Raji (cell line): ENCODE results near the gene MMP23B.

ENCODE experiments used
- POLR2A ChIP-seq: IDR thresholded peaks from 2 replicates; pipeline ENCODE4 v1.6.1; 2011; ENCODE audit warnings: low read depth, low read length, control low read depth; ENCODE audit not compliant: insufficient read depth

MMP23B gene

GRCh38 chr1:1630965-1631781, 800 bp upstream of the MMP23B start:
- no peak for TF ChIP-seq POLR2A

GRCh38 chr1:1658583-1659549, 26.9 kb downstream of the MMP23B start, which contains the start of gene CDK11B:
CDK11B (minus strand) TSS chr1:1659004; CDS start chr1:1657485, 1,519 bp downstream.
- TF ChIP-seq POLR2A = peak; percentile 61

GRCh38 chr1:1664941-1665814, 33.2 kb downstream of the MMP23B start:
- TF ChIP-seq POLR2A = no peak

GRCh38 chr1:1665815-1666251, 33.9 kb downstream of the MMP23B start:
- no peak for TF ChIP-seq POLR2A

GRCh38 chr1:1666526-1666925, 34.6 kb downstream of the MMP23B start:
- TF ChIP-seq POLR2A = no peak

GRCh38 chr1:1669468-1670440, 37.8 kb downstream of the MMP23B start:
- TF ChIP-seq POLR2A = no peak

GRCh38 chr1:1670866-1671265, 38.9 kb downstream of the MMP23B start:
- TF ChIP-seq POLR2A = no peak

- no peak for TF ChIP-seq POLR2A
Measured at GRCh38 chr1:1671365-1672119, 39.6 kb downstream of the MMP23B start.

GRCh38 chr1:1672181-1672965, 40.4 kb downstream of the MMP23B start:
- TF ChIP-seq POLR2A = no peak

- TF ChIP-seq POLR2A = peak; percentile 55
Measured at GRCh38 chr1:1677718-1678580, 46.0 kb downstream of the MMP23B start.
